Fibroblast of peridontal ligament (primary cell): ENCODE results near the gene VGLL3.
A peak's percentile ranks its signal among the peaks of the same experiment; 100 is the strongest.

Experiments
- DNase-seq: peaks from one replicate; pipeline ENCODE4 v3.0.0-alpha.2; 2010; ENCODE audit errors: extremely low read depth

VGLL3 gene

GRCh38 chr3:86951322-86951721 is 39.6 kb downstream of the VGLL3 start:
- DNase-seq: peak; percentile 70

DNA sequence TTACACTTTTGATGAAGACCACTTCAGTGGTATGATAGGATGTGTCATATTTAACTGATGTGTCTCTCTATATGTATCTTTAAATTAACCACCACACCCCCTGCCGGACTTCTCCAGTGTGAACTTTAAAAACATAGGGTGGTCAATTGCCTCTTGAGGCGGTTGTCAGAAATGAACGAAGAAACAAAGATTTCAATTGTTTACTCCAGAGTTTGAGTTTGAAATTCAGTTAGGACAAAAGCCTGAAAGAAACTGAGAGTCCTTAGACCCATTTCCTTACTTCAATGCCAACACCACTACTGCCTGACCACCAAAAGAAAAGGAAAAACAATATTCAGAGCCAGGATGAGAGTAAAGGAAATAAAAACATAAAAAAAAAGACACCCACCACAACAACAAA is 40.2 kb downstream of the VGLL3 start:
- no peak for DNase-seq

- peak; percentile 60 for DNase-seq
Observed at GRCh38 chr3:86949850-86950249, 41.1 kb downstream of the VGLL3 start.

- peak; percentile 91 for DNase-seq
Observed at GRCh38 chr3:86948822-86949221, 42.1 kb downstream of the VGLL3 start.

- DNase-seq: peak; percentile 52
Observed at GRCh38 chr3:86942206-86942605, 48.7 kb downstream of the VGLL3 start.

DNA sequence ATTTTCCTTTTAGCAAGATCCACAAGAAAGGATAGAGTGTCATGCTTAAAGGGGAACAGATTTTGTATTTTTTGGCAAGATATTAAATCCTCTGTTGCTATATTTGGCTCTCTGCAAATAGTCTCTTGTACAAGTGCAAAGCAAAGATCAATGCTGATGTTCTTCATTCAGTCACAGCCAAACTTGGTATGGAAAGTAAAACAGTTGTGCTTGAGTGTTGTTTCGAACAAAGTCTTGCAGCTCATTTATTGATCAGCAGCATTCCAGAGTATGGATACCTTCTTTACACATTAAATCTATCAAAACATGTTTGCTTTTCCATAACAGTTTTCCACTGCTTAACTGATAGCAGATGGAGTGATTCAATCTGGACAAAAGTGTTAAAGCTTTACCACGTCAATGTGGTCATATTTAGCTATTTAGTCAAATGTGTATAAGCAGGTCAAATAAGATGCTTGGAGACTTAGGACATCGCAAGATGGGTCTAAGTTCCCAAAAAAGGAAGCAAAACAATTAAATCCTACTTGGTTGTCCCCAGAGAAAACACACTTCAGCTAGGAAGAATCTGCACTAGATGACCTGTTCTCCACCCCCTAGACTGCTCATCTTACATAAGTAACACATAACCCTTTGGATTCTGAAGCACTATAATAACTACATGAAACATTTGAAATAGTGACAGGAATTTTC is 52.4 kb downstream of the VGLL3 start:
- peak; percentile 96 for DNase-seq

DNA sequence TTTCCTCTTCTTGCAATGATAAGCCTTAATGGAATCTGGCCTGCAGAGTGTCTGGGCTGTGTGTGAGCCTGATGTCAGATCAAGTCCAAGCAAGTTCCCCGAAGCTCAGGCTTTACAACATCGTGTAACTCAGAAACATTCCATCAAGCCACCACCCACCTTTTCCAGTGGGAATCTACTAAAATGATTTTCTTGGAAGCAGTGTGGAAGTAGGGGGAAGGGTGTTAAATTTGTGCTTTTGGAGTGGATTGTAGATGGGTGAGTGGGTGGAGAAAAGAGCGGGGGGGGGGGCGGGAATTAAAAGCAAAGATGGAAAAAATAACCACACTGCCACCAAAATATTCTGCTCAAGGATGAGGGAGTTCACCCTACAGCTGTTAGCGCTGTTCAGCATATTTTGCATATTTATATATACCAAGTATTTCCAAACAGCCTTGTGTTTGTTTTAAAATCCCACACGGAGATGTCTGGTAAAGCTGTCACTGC is 53.6 kb downstream of the VGLL3 start:
- peak; percentile 97 for DNase-seq

- no peak for DNase-seq
Observed at GRCh38 chr3:86934851-86935250, 56.1 kb downstream of the VGLL3 start.

DNA sequence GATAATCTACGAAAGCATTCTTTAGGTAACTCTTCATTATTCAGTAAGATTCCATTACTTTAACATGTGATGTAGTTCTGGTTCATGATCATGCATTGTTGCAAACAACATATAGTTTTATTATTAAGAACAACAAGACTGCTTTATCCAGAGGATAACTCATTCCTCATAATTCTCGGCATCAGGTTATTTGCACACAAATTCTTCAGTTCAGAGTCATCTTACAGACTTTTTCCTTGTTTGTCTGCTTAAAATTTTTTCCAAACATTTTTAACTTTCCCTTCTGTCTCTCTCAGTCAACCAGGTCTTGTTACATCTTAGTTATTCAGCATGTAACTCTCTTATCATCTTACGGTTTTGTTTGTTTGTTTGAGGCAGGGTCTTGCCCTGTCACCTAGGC is 60.1 kb downstream of the VGLL3 start:
- DNase-seq: no peak

DNA sequence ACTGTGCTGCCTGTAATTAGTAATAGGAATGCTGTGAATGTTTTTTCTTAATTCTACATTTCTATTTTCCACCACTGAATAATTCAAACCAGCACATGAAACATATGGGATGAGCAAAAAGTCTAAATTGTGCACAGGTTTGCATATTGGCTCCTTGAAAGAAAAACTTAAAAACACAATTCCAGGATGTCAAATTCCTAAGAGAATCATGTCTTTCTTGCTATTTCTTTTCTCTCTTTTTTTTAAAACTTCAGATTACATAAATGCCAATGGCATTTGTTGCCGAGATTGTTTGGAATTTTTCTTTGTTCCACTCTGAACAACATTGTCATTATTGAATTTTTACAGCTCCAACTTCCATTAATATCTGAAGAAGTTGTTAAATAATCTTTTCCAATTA is 60.8 kb downstream of the VGLL3 start:
- no peak for DNase-seq

DNA sequence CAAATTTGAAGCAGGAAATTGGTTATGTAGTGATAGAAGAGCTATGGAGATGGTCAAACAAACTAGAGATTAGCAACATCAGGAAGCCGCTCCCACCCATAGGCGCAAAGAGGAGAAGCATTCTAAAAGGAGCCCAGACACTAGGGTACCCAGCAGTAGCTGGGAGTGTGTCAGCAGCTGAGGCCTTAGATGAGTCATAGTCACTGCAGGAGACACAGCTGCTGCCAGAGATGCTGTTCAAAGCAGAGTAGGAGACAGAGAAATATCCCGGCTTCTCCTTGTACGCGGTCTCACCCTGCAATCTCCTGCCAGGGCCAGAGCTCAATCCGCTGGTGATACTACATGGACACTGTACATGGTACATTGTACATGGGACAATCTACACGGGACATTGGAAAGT is 61.9 kb downstream of the VGLL3 start:
- no peak for DNase-seq

DNA sequence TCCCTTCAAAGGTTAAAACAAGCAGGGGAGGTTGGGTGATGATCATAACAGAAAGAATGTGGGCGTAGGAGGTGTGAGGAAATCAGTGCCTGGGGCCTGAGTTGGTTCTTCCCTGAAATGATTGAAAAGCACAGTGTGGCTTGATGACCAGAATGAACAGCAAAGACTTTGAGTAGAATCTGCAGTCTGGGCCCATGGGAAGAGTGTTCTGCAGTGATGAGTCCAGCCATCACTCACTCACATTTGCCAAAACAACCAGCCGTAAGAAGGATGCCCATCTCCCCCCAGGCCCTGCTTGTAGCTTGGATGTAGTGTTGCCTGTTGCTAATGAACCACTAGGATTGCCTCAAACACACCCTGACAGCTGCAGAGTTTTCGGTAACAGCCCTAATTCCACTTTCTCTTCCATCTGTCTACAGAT is 67.9 kb downstream of the VGLL3 start:
- peak; percentile 69 for DNase-seq

DNA sequence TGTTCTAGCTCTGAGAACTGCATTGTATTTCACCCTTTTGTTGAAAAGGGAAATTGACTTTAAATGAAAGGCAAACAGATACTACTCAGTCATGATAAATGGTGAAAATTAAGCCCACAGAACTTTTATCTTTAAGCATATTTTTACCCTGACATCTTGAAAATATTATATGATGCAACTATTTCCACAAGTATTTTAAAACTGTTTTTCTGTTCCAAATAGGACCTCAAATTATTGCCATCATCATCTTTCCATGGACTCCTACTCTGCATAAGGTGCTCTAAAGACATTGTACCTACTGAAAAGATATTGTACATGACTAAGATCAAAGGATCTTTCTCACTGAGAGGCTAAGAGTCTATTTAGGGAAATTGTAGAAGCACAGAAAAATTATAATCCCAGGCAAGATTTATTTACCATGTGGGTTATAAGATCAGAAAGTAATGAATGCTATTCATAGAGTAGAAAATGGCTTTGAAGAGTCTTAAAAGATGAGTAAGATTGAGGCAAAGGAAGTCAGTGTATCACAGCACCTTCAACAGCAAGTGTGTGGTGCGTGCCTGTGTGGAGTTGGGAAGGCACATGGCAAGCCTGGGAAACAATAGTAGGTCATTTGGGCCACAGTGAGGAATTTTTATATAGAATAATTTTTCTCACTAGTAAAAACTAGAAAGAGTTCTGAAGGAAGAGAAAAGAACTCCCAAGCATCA is 68.8 kb downstream of the VGLL3 start:
- DNase-seq: peak; percentile 65

- DNase-seq: peak; percentile 28
Observed at GRCh38 chr3:86914670-86915069, 76.3 kb downstream of the VGLL3 start.

DNA sequence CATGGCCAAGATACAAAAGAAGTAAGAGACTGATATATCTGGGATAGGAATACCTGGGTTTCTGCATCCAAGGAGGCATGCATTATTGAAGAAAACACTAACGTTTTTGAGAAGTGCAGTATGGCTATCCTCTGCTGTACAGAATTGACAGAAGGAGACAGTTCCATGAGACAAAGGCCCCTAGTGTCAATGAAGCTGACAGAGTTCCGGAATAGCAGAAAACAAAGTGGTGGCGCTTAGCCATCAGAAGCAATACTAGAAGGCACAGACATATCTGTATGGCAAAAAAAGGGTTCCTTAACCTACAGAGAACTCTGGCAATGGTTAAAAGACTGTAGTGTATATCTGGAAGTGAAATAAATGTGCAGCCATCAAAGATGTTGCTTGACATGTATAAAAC is 77.8 kb downstream of the VGLL3 start:
- DNase-seq: no peak

- DNase-seq: peak; percentile 30
Observed at GRCh38 chr3:86895202-86895601, 95.7 kb downstream of the VGLL3 start.

- peak; percentile 65 for DNase-seq
Observed at GRCh38 chr3:86890741-86891396, 100.1 kb downstream of the VGLL3 start.
